Breast epithelium (tissue), 4 donors: ENCODE data around the gene PHACTR2. TPM values are rescaled to one million over a fixed set of nuclear protein-coding genes. Genes with fewer than 3 reads are reported as not detected.
A peak's percentile ranks its signal among the peaks of the same experiment; 100 is the strongest.

Source experiments
- DNase-seq, 2 donors: peaks; one replicate each; pipeline ENCODE4 v3.0.0-alpha.2; 2019; ENCODE audit warnings: low spot score in 2 of 2
- H3K27ac ChIP-seq, 2 donors: fragments of 200-600 bp; sonication (generic) in 1 of 2; one replicate each; pipeline ENCODE4 v1.5.1; 2016 to 2019; ENCODE audit warnings: mild to moderate bottlenecking in 1 of 2
- H3K27me3 ChIP-seq, 2 donors: fragments of 200-600 bp; sonication (generic) in 1 of 2; one replicate each; pipeline versions ENCODE4 v1.5.1 to v1.6.0; 2017 to 2019; ENCODE audit warnings: control low read depth in 1 of 2, mild to moderate bottlenecking in 1 of 2
- H3K36me3 ChIP-seq: fragments of 200-600 bp; one replicate; pipeline ENCODE4 v1.5.1; 2019
- H3K4me1 ChIP-seq, 2 donors: fragments of 200-600 bp; sonication (generic); one replicate each; pipeline ENCODE4 v1.5.1; 2016 to 2019; ENCODE audit warnings: control low read depth in 1 of 2
- H3K4me3 ChIP-seq, 3 donors: fragments of 200-600 bp; sonication (generic); 1 replicate in 2 of 3; 2 replicates in 1 of 3; pipeline ENCODE4 v1.5.1; 2016 to 2019; ENCODE audit warnings: mild to moderate bottlenecking in 3 of 3, moderate library complexity in 2 of 3
- H3K9me3 ChIP-seq, 2 donors: fragments of 200-600 bp; sonication (generic) in 1 of 2; one replicate each; pipeline ENCODE4 v1.5.1; 2016 to 2019; ENCODE audit warnings: control low read depth in 1 of 2
- POLR2A ChIP-seq: fragments of 450-650 bp; IDR thresholded peaks from one replicate; pipeline ENCODE4 v1.6.1; 2016; ENCODE audit warnings: antibody characterized with exemption, mild to moderate bottlenecking, moderate library complexity
- POLR2AphosphoS5 ChIP-seq, 3 donors: sonication (generic); formaldehyde crosslinking; IDR thresholded peaks; one replicate each; pipeline ENCODE4 v1.6.1; 2017; ENCODE audit warnings: antibody characterized with exemption in 3 of 3
- intact Hi-C: fragments of 100-400 bp; cut with DNase I; formaldehyde crosslinking; loops from one replicate; pipeline ENCODE4 v1.15.1; 2023; ENCODE audit warnings: low total_unique reads
- total RNA-seq, 3 donors: library from RNA; depleted of rRNA; stranded (reverse); fragments of >200 nt; gene quantifications; one replicate each; pipeline ENCODE4 v1.1.0, GENCODE V29; 2016
- TF ChIP-seq, protein P1 (sequence below), 3 donors: fragments of 450-650 bp; IDR thresholded peaks; one replicate each; pipeline ENCODE4 v1.5.1; 2016 to 2017; ENCODE audit warnings: antibody characterized with exemption in 3 of 3, mild to moderate bottlenecking in 3 of 3, moderate library complexity in 3 of 3

PHACTR2 gene
- total RNA-seq, 3 donors from 2014 or later, result 27.5 to 53.3 (median 52.4) TPM

- H3K4me1 ChIP-seq, result peaks cover 0 to 5% of the 10 kb centered on the region in 2 donors
- intact Hi-C loops, result no loop called here
- TF ChIP-seq POLR2A (no peak), POLR2AphosphoS5 (IDR thresholded peaks at IDR 0.05) (no peak)
- TF ChIP-seq, protein P1, sequence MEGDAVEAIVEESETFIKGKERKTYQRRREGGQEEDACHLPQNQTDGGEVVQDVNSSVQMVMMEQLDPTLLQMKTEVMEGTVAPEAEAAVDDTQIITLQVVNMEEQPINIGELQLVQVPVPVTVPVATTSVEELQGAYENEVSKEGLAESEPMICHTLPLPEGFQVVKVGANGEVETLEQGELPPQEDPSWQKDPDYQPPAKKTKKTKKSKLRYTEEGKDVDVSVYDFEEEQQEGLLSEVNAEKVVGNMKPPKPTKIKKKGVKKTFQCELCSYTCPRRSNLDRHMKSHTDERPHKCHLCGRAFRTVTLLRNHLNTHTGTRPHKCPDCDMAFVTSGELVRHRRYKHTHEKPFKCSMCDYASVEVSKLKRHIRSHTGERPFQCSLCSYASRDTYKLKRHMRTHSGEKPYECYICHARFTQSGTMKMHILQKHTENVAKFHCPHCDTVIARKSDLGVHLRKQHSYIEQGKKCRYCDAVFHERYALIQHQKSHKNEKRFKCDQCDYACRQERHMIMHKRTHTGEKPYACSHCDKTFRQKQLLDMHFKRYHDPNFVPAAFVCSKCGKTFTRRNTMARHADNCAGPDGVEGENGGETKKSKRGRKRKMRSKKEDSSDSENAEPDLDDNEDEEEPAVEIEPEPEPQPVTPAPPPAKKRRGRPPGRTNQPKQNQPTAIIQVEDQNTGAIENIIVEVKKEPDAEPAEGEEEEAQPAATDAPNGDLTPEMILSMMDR (IDR thresholded peaks at IDR 0.05), result no peak
- no peaks in the 10 kb centered on the region for H3K36me3 ChIP-seq
- H3K27ac ChIP-seq, result peak overlapping the region in 1 of 2 donors; percentile 38
- peak overlapping the region in 1 of 3 donors; percentile 11 for H3K4me3 ChIP-seq
- H3K9me3 ChIP-seq, result no peaks in the 10 kb centered on the region
- no peaks in the 10 kb centered on the region for H3K27me3 ChIP-seq
- DNase-seq, result no peak
These were observed 65.1 kb downstream of the PHACTR2 start for GRCh38 chr6:143742955-143743255.

GRCh38 chr6:143743301-143744166 is 65.8 kb downstream of the PHACTR2 start:
- Histone ChIP-seq H3K9me3 (no peaks in the 10 kb centered on the region), H3K4me3 (peak overlapping the region in 2 of 3 donors; percentile 0 to 11), H3K4me1 (peaks cover 0 to 5% of the 10 kb centered on the region in 2 donors), H3K36me3 (no peaks in the 10 kb centered on the region), H3K27ac (peak overlapping the region; percentile 40 to 62), H3K27me3 (no peaks in the 10 kb centered on the region)
- TF ChIP-seq, protein P1 (IDR thresholded peaks at IDR 0.05), result no peak
- TF ChIP-seq POLR2A, result no peak
- no peak for TF ChIP-seq POLR2AphosphoS5 (IDR thresholded peaks at IDR 0.05)
- intact Hi-C loops, result no loop called here
- DNase-seq, result no peak

- Histone ChIP-seq H3K4me1 (peaks cover 0 to 5% of the 10 kb centered on the region in 2 donors), H3K27ac (peak overlapping the region; percentile 40 to 62), H3K9me3 (no peaks in the 10 kb centered on the region), H3K4me3 (no peak overlapping the region), H3K27me3 (no peaks in the 10 kb centered on the region), H3K36me3 (no peaks in the 10 kb centered on the region)
- no peak for DNase-seq
- TF ChIP-seq, protein P1 (IDR thresholded peaks at IDR 0.05), result no peak
- TF ChIP-seq POLR2AphosphoS5 (IDR thresholded peaks at IDR 0.05) (no peak), POLR2A (no peak)
- intact Hi-C loops, result no loop called here
These were observed 66.9 kb downstream of the PHACTR2 start for GRCh38 chr6:143744551-143745165.

DNA sequence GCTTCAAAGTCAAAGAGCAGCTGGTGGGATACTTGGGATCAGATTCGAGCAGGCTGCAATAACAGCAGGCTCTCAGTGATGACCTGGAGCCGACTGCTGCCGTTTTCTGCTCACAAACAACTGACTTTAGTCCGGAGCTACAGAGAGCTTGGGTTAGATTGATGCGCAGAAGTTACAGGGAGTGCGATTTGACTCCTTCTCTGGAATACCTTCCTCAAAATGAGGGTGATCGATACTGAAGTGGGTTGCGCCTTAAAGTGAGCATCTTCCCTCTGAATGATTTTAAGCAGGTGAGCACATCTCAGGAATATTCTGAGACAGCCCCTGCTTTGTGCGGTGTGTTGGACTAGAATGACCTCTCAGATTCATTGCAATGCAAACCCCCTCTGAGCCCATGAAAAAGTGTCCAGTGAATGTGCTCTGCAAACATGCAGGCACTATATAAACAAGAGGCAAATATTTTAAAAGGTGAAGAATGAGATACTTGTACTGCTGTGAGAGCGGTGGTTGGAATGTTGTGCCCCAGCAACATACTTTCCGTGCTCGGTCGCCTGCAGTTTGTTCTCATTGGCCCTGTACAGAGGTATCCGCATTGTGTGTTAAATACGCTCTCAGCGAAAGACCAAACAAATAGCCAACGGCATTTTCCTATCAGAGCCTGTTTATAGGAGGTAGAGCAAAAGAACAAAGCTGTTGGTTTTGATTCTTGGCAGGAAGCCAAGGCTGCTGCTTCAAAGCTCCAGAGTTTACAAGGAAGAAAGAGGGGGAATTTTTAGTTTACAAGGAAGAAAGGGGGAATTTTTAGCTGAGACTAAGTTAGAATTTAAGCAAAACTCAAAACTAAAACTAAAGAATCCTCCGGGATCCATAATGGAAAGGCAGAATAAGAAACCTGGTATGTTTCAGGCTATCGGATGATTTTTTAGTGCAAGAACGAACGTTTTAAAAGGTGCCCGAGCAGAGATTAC is 67.7 kb downstream of the PHACTR2 start:
- Histone ChIP-seq H3K9me3 (no peaks in the 10 kb centered on the region), H3K4me1 (peaks cover 0 to 5% of the 10 kb centered on the region in 2 donors), H3K27me3 (no peaks in the 10 kb centered on the region), H3K27ac (peak overlapping the region; percentile 40 to 62), H3K4me3 (peak overlapping the region in 2 of 3 donors; percentile 15 to 35), H3K36me3 (no peaks in the 10 kb centered on the region)
- intact Hi-C loops, result no loop called here
- DNase-seq, result no peak
- TF ChIP-seq, protein P1 (IDR thresholded peaks at IDR 0.05), result no peak
- no peak for TF ChIP-seq POLR2AphosphoS5 (IDR thresholded peaks at IDR 0.05)
- TF ChIP-seq POLR2A, result no peak
